ENCODE results near the gene ZNF787.

ZNF787 gene

DNA sequence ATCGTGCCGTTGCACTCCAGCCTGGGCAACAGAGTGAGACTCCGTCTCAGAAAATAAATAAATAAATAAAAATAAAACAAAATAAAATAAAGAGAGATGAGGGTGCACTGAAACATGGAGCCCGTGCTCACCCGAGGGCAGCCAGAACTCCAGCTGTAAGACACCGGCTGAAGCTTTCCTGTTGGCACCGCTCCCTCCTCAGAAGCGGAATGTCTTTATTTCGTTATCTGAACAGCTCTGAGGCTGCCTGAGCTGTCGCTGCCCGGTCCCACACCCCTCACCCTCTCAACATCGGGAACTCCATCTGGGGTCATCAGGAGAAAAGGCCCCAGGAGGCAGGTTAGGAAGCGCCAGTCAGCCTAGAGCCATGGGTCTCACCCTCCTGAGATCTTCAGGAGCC is 24.4 kb downstream of the ZNF787 start:
- no peak overlapping the region for H3K4me3 ChIP-seq (ENCODE audit: low read length)
- no peaks in the 10 kb centered on the region for H3K27me3 ChIP-seq (ENCODE audit: insufficient read depth, low read length, poor library complexity)
- peaks cover 27% of the 10 kb centered on the region for H3K79me2 ChIP-seq (ENCODE audit: control insufficient read depth, insufficient read depth, low read length)
- no peak overlapping the region for H2BK5ac ChIP-seq (ENCODE audit: low read length)
- H3K36me3 ChIP-seq (ENCODE audit: control insufficient read depth, insufficient read depth, low read length), result peaks cover 4% of the 10 kb centered on the region
- H2AK5ac ChIP-seq (ENCODE audit: low read length), result no peak overlapping the region
- no peak overlapping the region for H3K27ac ChIP-seq (ENCODE audit: low read depth, low read length)
- no peak overlapping the region for H3K4me2 ChIP-seq (ENCODE audit: low read length)
- no peak overlapping the region for H3K18ac ChIP-seq (ENCODE audit: low read length)
- no peaks in the 10 kb centered on the region for H3K4me1 ChIP-seq (ENCODE audit: control insufficient read depth, low read depth, low read length)
- H4K5ac ChIP-seq (ENCODE audit: low read length), result no peak overlapping the region
- no peak overlapping the region for H2BK120ac ChIP-seq (ENCODE audit: low read depth, low read length)
- no peak overlapping the region for H3K56ac ChIP-seq (ENCODE audit: low read length)
- no peak overlapping the region for H2BK15ac ChIP-seq (replicated peaks; ENCODE audit: low read depth)
- no peak overlapping the region for H4K8ac ChIP-seq (ENCODE audit: low read depth, low read length)
- no peak overlapping the region for H3K23ac ChIP-seq (ENCODE audit: low read length)
- H3K4ac ChIP-seq (ENCODE audit: low read depth, low read length), result no peak overlapping the region
- H3K9ac ChIP-seq (ENCODE audit: low read length), result no peak overlapping the region
- WGBS (ENCODE audit: extremely low coverage, insufficient coverage, low lambda C conversion rate), result no CpG with 5 or more reads among the region's 13 CpGs
- DNase-seq, result no peak
- H3K79me1 ChIP-seq (ENCODE audit: low read length), result peaks cover 27% of the 10 kb centered on the region

DNA sequence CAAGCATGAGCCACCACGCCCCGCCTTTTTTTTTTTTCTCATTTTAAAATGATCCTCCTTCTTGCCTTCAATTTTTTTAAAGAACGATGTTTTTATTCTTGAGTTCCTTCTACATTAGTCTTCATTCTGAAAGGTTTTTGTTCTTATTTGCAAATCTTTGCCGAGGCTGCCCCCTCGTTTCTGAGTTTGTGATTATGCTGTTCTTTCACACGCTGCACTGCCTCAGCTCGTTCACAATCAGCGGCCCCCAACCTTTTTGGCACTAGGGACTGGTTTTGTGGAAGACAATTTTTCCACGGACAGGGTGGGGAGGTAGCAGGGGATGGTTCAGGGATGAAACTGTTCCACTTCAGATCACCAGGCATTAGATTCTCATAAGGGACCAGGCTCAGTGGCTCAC is 26.6 kb downstream of the ZNF787 start:
- H3K18ac ChIP-seq (ENCODE audit: low read length), result no peak overlapping the region
- H3K27ac ChIP-seq (ENCODE audit: low read depth, low read length), result no peak overlapping the region
- H2BK5ac ChIP-seq (ENCODE audit: low read length), result no peak overlapping the region
- H3K4me1 ChIP-seq (ENCODE audit: control insufficient read depth, low read depth, low read length), result no peaks in the 10 kb centered on the region
- no peak overlapping the region for H3K4me3 ChIP-seq (ENCODE audit: low read length)
- no peak overlapping the region for H3K56ac ChIP-seq (ENCODE audit: low read length)
- no peak overlapping the region for H3K9ac ChIP-seq (ENCODE audit: low read length)
- no peak overlapping the region for H2BK15ac ChIP-seq (replicated peaks; ENCODE audit: low read depth)
- H3K79me1 ChIP-seq (ENCODE audit: low read length), result peaks cover 32% of the 10 kb centered on the region
- DNase-seq, result no peak
- no peak overlapping the region for H2AK5ac ChIP-seq (ENCODE audit: low read length)
- H3K4ac ChIP-seq (ENCODE audit: low read depth, low read length), result no peak overlapping the region
- no peaks in the 10 kb centered on the region for H3K27me3 ChIP-seq (ENCODE audit: insufficient read depth, low read length, poor library complexity)
- H3K36me3 ChIP-seq (ENCODE audit: control insufficient read depth, insufficient read depth, low read length), result peaks cover 2% of the 10 kb centered on the region
- no peak overlapping the region for H4K8ac ChIP-seq (ENCODE audit: low read depth, low read length)
- no peak overlapping the region for H3K4me2 ChIP-seq (ENCODE audit: low read length)
- no CpG with 5 or more reads among the region's 9 CpGs for WGBS (ENCODE audit: extremely low coverage, insufficient coverage, low lambda C conversion rate)
- H4K5ac ChIP-seq (ENCODE audit: low read length), result no peak overlapping the region
- no peak overlapping the region for H3K23ac ChIP-seq (ENCODE audit: low read length)
- H2BK120ac ChIP-seq (ENCODE audit: low read depth, low read length), result no peak overlapping the region
- peaks cover 33% of the 10 kb centered on the region for H3K79me2 ChIP-seq (ENCODE audit: control insufficient read depth, insufficient read depth, low read length)

DNA sequence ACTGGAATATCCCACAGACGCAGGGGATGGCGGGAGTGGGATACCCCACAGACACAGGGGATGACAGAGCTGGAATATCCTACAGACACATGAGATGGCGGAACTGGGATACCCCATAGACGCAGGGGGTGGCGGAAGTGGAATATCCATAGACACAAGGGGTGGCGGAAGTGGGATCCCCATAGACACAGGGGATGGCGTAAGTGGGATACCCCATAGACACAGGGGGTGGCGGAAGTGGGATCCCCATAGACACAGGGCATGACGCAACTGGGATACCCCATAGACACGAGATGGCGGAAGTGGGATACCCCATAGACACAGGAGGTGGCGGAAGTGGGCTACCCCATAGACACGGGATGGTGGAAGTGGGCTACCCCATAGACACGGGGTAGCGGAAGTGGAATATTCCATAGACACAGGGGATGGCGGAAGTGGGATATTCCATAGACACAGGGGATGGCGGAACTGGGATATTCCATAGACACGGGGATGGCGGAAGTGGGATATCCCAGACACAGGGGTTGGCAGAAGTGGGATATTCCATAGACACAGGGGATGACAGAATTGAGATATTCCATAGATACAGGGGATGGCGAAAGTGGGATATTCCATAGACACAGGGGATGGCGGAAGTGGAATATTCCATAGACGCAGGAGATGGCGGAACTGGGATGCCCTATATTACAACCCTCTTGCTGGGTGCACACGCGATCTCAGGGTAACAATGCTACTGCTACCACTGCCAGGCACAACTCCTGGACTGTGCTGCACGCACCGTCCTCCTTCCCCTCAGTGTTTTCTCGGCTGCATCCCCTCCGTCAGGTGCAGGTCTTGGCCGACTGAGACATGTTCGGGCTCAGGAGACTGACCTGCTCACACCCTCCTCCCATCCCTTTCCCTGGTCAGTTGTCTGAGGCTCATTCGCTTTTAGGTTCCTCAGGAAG is 28.1 kb downstream of the ZNF787 start:
- Histone ChIP-seq H3K27ac (ENCODE audit: low read depth, low read length) (no peak overlapping the region), H3K4me1 (ENCODE audit: control insufficient read depth, low read depth, low read length) (no peaks in the 10 kb centered on the region), H2AK5ac (ENCODE audit: low read length) (no peak overlapping the region), H2BK120ac (ENCODE audit: low read depth, low read length) (no peak overlapping the region), H3K79me2 (ENCODE audit: control insufficient read depth, insufficient read depth, low read length) (peaks cover 33% of the 10 kb centered on the region), H3K4ac (ENCODE audit: low read depth, low read length) (no peak overlapping the region), H4K8ac (ENCODE audit: low read depth, low read length) (no peak overlapping the region), H2BK5ac (ENCODE audit: low read length) (no peak overlapping the region), H2BK15ac (replicated peaks; ENCODE audit: low read depth) (no peak overlapping the region), H3K23ac (ENCODE audit: low read length) (no peak overlapping the region), H3K27me3 (ENCODE audit: insufficient read depth, low read length, poor library complexity) (no peaks in the 10 kb centered on the region), H3K56ac (ENCODE audit: low read length) (no peak overlapping the region), H3K79me1 (ENCODE audit: low read length) (peaks cover 34% of the 10 kb centered on the region), H3K9ac (ENCODE audit: low read length) (no peak overlapping the region), H4K5ac (ENCODE audit: low read length) (no peak overlapping the region), H3K4me2 (ENCODE audit: low read length) (no peak overlapping the region), H3K18ac (ENCODE audit: low read length) (no peak overlapping the region), H3K36me3 (ENCODE audit: control insufficient read depth, insufficient read depth, low read length) (peaks cover 2% of the 10 kb centered on the region), H3K4me3 (ENCODE audit: low read length) (no peak overlapping the region)
- WGBS (ENCODE audit: extremely low coverage, insufficient coverage, low lambda C conversion rate), result no CpG with 5 or more reads among the region's 32 CpGs
- DNase-seq, result no peak

DNA sequence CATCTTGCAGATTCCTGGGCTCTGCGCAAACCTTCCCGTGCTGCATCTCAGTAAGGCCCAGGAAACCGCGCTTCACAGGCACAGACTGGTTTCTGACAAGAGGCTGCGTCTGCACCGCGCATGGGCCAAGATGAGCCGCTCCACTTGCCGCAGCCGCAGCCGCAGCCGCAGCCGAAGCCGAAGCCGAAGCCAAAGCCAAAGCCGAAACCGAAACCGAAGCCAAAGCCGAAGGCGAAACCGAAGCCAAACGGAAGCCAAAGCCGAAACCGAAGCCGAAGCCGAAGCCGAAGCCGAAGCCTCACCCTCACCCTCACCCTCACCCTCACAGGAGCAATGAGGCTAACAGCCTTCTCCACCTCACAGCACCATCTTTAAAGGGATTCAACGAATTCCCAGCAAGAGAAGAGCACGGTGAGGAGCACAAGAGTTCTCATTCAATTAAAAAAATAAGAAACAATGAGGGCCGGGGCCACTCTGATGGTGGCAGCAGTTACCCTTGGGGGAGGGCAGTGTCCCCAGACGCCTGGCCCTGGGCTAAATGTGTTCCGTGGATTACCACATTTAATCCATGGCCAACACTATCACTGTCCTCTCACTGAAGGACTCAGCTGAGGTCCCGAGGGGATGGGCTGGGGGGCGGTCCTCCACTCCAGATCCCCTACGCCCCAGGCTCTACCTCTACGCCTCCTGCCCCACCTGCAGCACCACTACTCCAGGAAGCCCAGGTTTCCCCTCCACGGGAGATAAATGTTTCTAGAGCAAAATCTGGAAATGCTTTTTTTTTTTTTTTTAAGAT is 29.1 kb downstream of the ZNF787 start:
- H4K8ac ChIP-seq (ENCODE audit: low read depth, low read length), result no peak overlapping the region
- no CpG with 5 or more reads among the region's 38 CpGs for WGBS (ENCODE audit: extremely low coverage, insufficient coverage, low lambda C conversion rate)
- H3K4me3 ChIP-seq (ENCODE audit: low read length), result no peak overlapping the region

DNA sequence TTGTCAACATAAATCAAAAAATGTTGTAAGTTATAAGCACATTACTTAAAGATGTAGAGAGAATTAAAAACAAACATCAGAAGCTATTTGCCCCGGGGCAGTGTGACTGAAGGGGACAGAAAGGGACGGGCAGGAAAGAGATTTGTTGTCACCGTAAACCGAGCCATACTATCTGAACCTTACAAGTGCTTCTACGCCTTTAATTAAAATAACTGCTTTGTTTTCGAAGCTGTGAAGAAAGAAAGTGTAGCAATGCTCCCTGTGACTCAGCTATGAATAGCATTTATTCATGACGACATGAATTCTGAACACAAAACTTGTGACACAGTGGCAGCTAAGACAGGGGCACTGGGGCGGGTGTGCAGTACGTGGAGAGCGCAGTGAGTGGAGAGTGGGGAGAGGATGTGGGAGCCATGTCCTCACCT is 30.0 kb downstream of the ZNF787 start:
- no peak overlapping the region for H2BK120ac ChIP-seq (ENCODE audit: low read depth, low read length)
- H3K23ac ChIP-seq (ENCODE audit: low read length), result no peak overlapping the region
- H2BK15ac ChIP-seq (replicated peaks; ENCODE audit: low read depth), result no peak overlapping the region
- no peak for DNase-seq
- H2BK5ac ChIP-seq (ENCODE audit: low read length), result no peak overlapping the region
- peaks cover 33% of the 10 kb centered on the region for H3K79me1 ChIP-seq (ENCODE audit: low read length)
- no peak overlapping the region for H3K9ac ChIP-seq (ENCODE audit: low read length)
- no peak overlapping the region for H3K27ac ChIP-seq (ENCODE audit: low read depth, low read length)
- H4K5ac ChIP-seq (ENCODE audit: low read length), result no peak overlapping the region
- H3K18ac ChIP-seq (ENCODE audit: low read length), result no peak overlapping the region
- H3K4ac ChIP-seq (ENCODE audit: low read depth, low read length), result no peak overlapping the region
- H3K4me2 ChIP-seq (ENCODE audit: low read length), result no peak overlapping the region
- no peak overlapping the region for H3K4me3 ChIP-seq (ENCODE audit: low read length)
- H3K56ac ChIP-seq (ENCODE audit: low read length), result no peak overlapping the region
- no peaks in the 10 kb centered on the region for H3K27me3 ChIP-seq (ENCODE audit: insufficient read depth, low read length, poor library complexity)
- no peaks in the 10 kb centered on the region for H3K4me1 ChIP-seq (ENCODE audit: control insufficient read depth, low read depth, low read length)
- no peak overlapping the region for H4K8ac ChIP-seq (ENCODE audit: low read depth, low read length)
- H2AK5ac ChIP-seq (ENCODE audit: low read length), result no peak overlapping the region
- peaks cover 2% of the 10 kb centered on the region for H3K36me3 ChIP-seq (ENCODE audit: control insufficient read depth, insufficient read depth, low read length)
- WGBS (ENCODE audit: extremely low coverage, insufficient coverage, low lambda C conversion rate), result no CpG with 5 or more reads among the region's 10 CpGs
- H3K79me2 ChIP-seq (ENCODE audit: control insufficient read depth, insufficient read depth, low read length), result peaks cover 29% of the 10 kb centered on the region

More for the DNA sequence above, 29.1 kb downstream of the ZNF787 start:
- H3K4ac ChIP-seq (ENCODE audit: low read depth, low read length), result no peak overlapping the region
- no peak overlapping the region for H2BK5ac ChIP-seq (ENCODE audit: low read length)
- no peak overlapping the region for H3K27ac ChIP-seq (ENCODE audit: low read depth, low read length)
- no peak overlapping the region for H3K18ac ChIP-seq (ENCODE audit: low read length)
- H3K4me2 ChIP-seq (ENCODE audit: low read length), result no peak overlapping the region
- H3K79me2 ChIP-seq (ENCODE audit: control insufficient read depth, insufficient read depth, low read length), result peaks cover 31% of the 10 kb centered on the region
- no peak overlapping the region for H2AK5ac ChIP-seq (ENCODE audit: low read length)
- peaks cover 2% of the 10 kb centered on the region for H3K36me3 ChIP-seq (ENCODE audit: control insufficient read depth, insufficient read depth, low read length)
- no peaks in the 10 kb centered on the region for H3K4me1 ChIP-seq (ENCODE audit: control insufficient read depth, low read depth, low read length)
- no peak overlapping the region for H2BK120ac ChIP-seq (ENCODE audit: low read depth, low read length)
- H3K27me3 ChIP-seq (ENCODE audit: insufficient read depth, low read length, poor library complexity), result no peaks in the 10 kb centered on the region
- H3K23ac ChIP-seq (ENCODE audit: low read length), result no peak overlapping the region
- no peak overlapping the region for H3K56ac ChIP-seq (ENCODE audit: low read length)
- no peak overlapping the region for H3K9ac ChIP-seq (ENCODE audit: low read length)
- no peak overlapping the region for H2BK15ac ChIP-seq (replicated peaks; ENCODE audit: low read depth)
- no peak for DNase-seq
- no peak overlapping the region for H4K5ac ChIP-seq (ENCODE audit: low read length)
- H3K79me1 ChIP-seq (ENCODE audit: low read length), result peaks cover 34% of the 10 kb centered on the region

Data from mesendoderm (in vitro differentiated cells).